Large intestine (tissue), 3 donors: ENCODE data around the gene HYAL3. TPM values are rescaled to one million over a fixed set of nuclear protein-coding genes. Genes with fewer than 3 reads are reported as not detected.

Source experiments
- DNase-seq, 2 donors: peaks; one replicate each; pipeline versions ENCODE4 v3.0.0 to v3.0.0-alpha.2; 2013
- H3K27ac ChIP-seq: one replicate; pipeline ENCODE4 v1.5.1; 2013; ENCODE audit warnings: low read length
- H3K27me3 ChIP-seq: 2 replicates; pipeline ENCODE4 v1.6.1; 2013; ENCODE audit warnings: low read length; ENCODE audit not compliant: control insufficient read depth, insufficient read depth
- H3K36me3 ChIP-seq: 2 replicates; pipeline ENCODE4 v1.6.1; 2013; ENCODE audit warnings: low read length; ENCODE audit not compliant: control insufficient read depth, insufficient read depth
- H3K4me1 ChIP-seq: one replicate; pipeline ENCODE4 v1.6.1; 2013; ENCODE audit warnings: low read length; ENCODE audit not compliant: control insufficient read depth, insufficient read depth
- H3K4me3 ChIP-seq: one replicate; pipeline ENCODE4 v1.5.1; 2013; ENCODE audit warnings: low read length
- H3K9me3 ChIP-seq: one replicate; pipeline ENCODE4 v1.6.1; 2013; ENCODE audit warnings: mild to moderate bottlenecking, low read depth, low read length, moderate library complexity; ENCODE audit not compliant: control insufficient read depth
- WGBS: methylation state at CpG from one replicate; pipeline ENCODE4 v1.1.5; 2013; ENCODE audit warnings: low lambda C conversion rate; ENCODE audit not compliant: insufficient coverage; 5-methylcytosine and 5-hydroxymethylcytosine counted together
- polyA plus RNA-seq: library from polyadenylated mRNA; unstranded; fragments of 120-200 nt; gene quantifications from one replicate; pipeline ENCODE4 v1.2.1, GENCODE V29; 2013

Gene HYAL3
- polyA plus RNA-seq, 1 donor, result 2.7 TPM

- Histone ChIP-seq H3K9me3 (peaks cover 6% of the 10 kb centered on the region), H3K27me3 (peaks cover 20% of the 10 kb centered on the region), H3K4me1 (peaks cover 23% of the 10 kb centered on the region), H3K4me3 (peak within 1 kb of the TSS; percentile 27), H3K36me3 (no peaks in the 10 kb centered on the region), H3K27ac (no peak within 1 kb of the TSS)
- peak in 1 of 2 donors; percentile 63 for DNase-seq
- WGBS, result no CpG with 5 or more reads among the region's 85 CpGs
Observed at GRCh38 chr3:50340448-50341329, 41.5 kb upstream of the HYAL3 start, which contains the start of gene RASSF1. RASSF1 (minus strand) TSS chr3:50340836; CDS start chr3:50340805, 31 bp downstream.

DNA sequence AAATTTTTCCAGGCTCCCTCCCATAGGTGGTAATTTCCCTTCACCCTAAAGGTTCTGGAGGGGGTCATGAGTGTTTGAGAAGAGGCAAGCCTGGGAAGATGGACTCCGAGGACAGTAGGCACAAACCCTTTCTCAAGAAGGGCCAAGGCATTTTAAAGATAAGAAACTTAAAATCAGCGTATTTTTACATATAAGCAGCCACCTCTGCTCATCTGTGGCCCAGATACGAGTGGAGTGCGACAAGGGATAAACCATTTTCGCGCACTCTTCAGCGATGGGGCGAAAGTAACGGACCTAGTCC, 40.9 kb upstream of the HYAL3 start:
- peaks cover 20% of the 10 kb centered on the region for H3K27me3 ChIP-seq
- no CpG with 5 or more reads among the region's 9 CpGs for WGBS
- peak overlapping the region; percentile 27 for H3K4me3 ChIP-seq
- peaks cover 23% of the 10 kb centered on the region for H3K4me1 ChIP-seq
- no peak overlapping the region for H3K27ac ChIP-seq
- H3K36me3 ChIP-seq, result no peaks in the 10 kb centered on the region
- DNase-seq, result no peak
- H3K9me3 ChIP-seq, result peaks cover 6% of the 10 kb centered on the region

- 100% methylated on average over 3 of the region's 14 CpGs for WGBS
- Histone ChIP-seq H3K9me3 (peaks cover 6% of the 10 kb centered on the region), H3K27me3 (peaks cover 20% of the 10 kb centered on the region), H3K4me3 (peak overlapping the region; percentile 27), H3K27ac (no peak overlapping the region), H3K4me1 (peaks cover 22% of the 10 kb centered on the region), H3K36me3 (no peaks in the 10 kb centered on the region)
- DNase-seq, result no peak
Observed at GRCh38 chr3:50339485-50340146, 40.4 kb upstream of the HYAL3 start.

GRCh38 chr3:50338965-50339364, 39.8 kb upstream of the HYAL3 start:
- H3K4me3 ChIP-seq, result no peak overlapping the region
- H3K27ac ChIP-seq, result peak overlapping the region; percentile 26
- H3K27me3 ChIP-seq, result peaks cover 20% of the 10 kb centered on the region
- DNase-seq, result no peak
- peaks cover 6% of the 10 kb centered on the region for H3K9me3 ChIP-seq
- peaks cover 28% of the 10 kb centered on the region for H3K4me1 ChIP-seq
- H3K36me3 ChIP-seq, result no peaks in the 10 kb centered on the region
- no CpG with 5 or more reads among the region's 5 CpGs for WGBS

GRCh38 chr3:50337175-50337861, 38.1 kb upstream of the HYAL3 start:
- Histone ChIP-seq H3K4me3 (peak overlapping the region; percentile 68), H3K9me3 (peaks cover 6% of the 10 kb centered on the region), H3K36me3 (no peaks in the 10 kb centered on the region), H3K27ac (peak overlapping the region; percentile 93), H3K4me1 (peaks cover 30% of the 10 kb centered on the region), H3K27me3 (peaks cover 20% of the 10 kb centered on the region)
- DNase-seq, result peak; percentile 99 to 100
- no CpG with 5 or more reads among the region's 79 CpGs for WGBS

- peaks cover 18% of the 10 kb centered on the region for H3K27me3 ChIP-seq
- peaks cover 30% of the 10 kb centered on the region for H3K4me1 ChIP-seq
- no peak for DNase-seq
- peak overlapping the region; percentile 93 for H3K27ac ChIP-seq
- peaks cover 7% of the 10 kb centered on the region for H3K36me3 ChIP-seq
- peak overlapping the region; percentile 68 for H3K4me3 ChIP-seq
- no CpG with 5 or more reads among the region's 31 CpGs for WGBS
- peaks cover 6% of the 10 kb centered on the region for H3K9me3 ChIP-seq
Observed at GRCh38 chr3:50336452-50337174, 37.4 kb upstream of the HYAL3 start.

GRCh38 chr3:50334339-50335075, 35.3 kb upstream of the HYAL3 start:
- peak overlapping the region; percentile 14 for H3K27ac ChIP-seq
- peaks cover 27% of the 10 kb centered on the region for H3K4me1 ChIP-seq
- H3K9me3 ChIP-seq, result peaks cover 3% of the 10 kb centered on the region
- WGBS, result 33% methylated on average over 1 of the region's 5 CpGs
- H3K4me3 ChIP-seq, result no peak overlapping the region
- no peak for DNase-seq
- no peaks in the 10 kb centered on the region for H3K27me3 ChIP-seq
- peaks cover 28% of the 10 kb centered on the region for H3K36me3 ChIP-seq

DNA sequence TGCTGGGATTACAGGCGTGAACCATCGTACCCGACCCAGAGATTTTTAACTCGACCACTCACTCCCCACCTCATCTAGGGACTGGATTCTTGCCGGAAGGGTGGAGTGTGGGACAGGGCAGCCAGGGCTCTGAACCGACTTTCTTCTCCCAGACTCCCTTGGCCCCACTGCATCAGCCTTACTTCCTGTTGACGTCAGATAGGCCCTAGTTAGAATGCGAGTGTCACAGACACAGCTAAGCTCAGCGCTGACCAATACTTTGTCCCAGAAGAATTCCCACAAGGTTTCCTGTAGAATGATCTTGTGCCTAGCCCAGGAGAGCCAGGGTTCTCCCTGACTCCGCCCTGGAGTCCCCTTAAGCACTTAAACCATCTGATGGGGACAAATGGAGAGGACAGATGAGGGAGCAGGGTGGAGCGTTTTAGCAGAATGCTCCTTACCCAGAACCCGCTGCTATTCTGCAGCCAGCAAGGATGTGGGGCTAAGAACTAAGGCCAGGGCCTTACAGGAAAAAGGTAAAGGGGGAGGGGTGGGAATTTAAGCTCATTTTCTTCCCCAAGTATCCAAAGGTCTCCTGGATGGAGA, 34.6 kb upstream of the HYAL3 start:
- Histone ChIP-seq H3K9me3 (peaks cover 3% of the 10 kb centered on the region), H3K27me3 (no peaks in the 10 kb centered on the region), H3K4me3 (no peak overlapping the region), H3K4me1 (peaks cover 27% of the 10 kb centered on the region), H3K36me3 (peaks cover 32% of the 10 kb centered on the region), H3K27ac (peak overlapping the region; percentile 14)
- WGBS, result 93% methylated on average over 3 of the region's 12 CpGs
- DNase-seq, result no peak

DNA sequence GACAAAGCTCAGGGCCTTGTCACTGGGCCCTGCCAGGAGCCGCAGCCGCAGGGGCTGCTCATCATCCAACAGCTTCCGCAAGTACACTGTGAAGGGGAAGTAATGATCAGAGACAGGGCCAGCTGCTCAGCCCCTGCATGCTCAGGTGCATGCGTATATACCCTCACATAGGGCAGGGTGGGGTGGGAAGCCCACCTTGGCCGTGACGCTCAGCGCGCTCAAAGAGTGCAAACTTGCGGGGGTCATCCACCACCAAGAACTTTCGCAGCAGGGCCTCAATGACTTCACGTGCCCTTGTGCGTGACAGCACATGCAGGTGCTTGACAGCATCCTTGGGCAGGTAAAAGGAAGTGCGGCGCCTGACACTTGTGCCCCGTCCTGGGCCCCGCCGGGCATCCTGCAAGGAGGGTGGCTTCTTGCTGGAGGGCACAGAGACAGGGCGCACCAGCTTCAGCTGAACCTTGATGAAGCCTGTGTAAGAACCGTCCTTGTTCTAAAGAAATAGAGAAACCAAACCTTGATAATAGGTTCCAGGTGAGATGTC, 32.2 kb upstream of the HYAL3 start:
- peaks cover 32% of the 10 kb centered on the region for H3K36me3 ChIP-seq
- WGBS, result no CpG with 5 or more reads among the region's 19 CpGs
- peaks cover 32% of the 10 kb centered on the region for H3K4me1 ChIP-seq
- H3K27me3 ChIP-seq, result no peaks in the 10 kb centered on the region
- H3K27ac ChIP-seq, result no peak overlapping the region
- no peak for DNase-seq
- no peaks in the 10 kb centered on the region for H3K9me3 ChIP-seq
- no peak overlapping the region for H3K4me3 ChIP-seq
